WERI-Rb-1 (cell line): Measurements from ENCODE around the gene METRN.
A peak's percentile ranks its signal among the peaks of the same experiment; 100 is the strongest.

Experiments used
- DNase-seq: peaks from one replicate; pipeline ENCODE4 v3.0.0-alpha.2; 2020
- H3K27ac ChIP-seq: fragments of 250-450 bp; sonication (Bioruptor Pico); 2 replicates; pipeline ENCODE4 v1.5.1; 2020; ENCODE audit warnings: mild to moderate bottlenecking, moderate library complexity
- H3K27me3 ChIP-seq: fragments of 250-450 bp; sonication (Bioruptor Pico); 2 replicates; pipeline ENCODE4 v1.5.1; 2021; ENCODE audit warnings: mild to moderate bottlenecking, low read depth, moderate library complexity; ENCODE audit not compliant: insufficient read depth, severe bottlenecking
- H3K36me3 ChIP-seq: fragments of 250-450 bp; sonication (Bioruptor Pico); 2 replicates; pipeline ENCODE4 v1.5.1; 2020; ENCODE audit warnings: mild to moderate bottlenecking, moderate library complexity
- H3K4me3 ChIP-seq: 2 replicates; pipeline ENCODE4 v1.5.1; 2011; ENCODE audit warnings: low read depth, mild to moderate bottlenecking, control low read depth, low read length
- H3K9me3 ChIP-seq: fragments of 250-450 bp; sonication (Bioruptor Pico); 2 replicates; pipeline ENCODE4 v1.5.1; 2021; ENCODE audit warnings: mild to moderate bottlenecking, moderate library complexity; ENCODE audit not compliant: severe bottlenecking
- CTCF ChIP-seq: IDR thresholded peaks from 2 replicates; pipeline ENCODE4 v1.5.1; 2011; ENCODE audit warnings: low read depth, mild to moderate bottlenecking, control low read depth, inconsistent platforms, low read length

METRN gene

GRCh38 chr16:714558-715476 lies at the start of gene METRN:
Gene METRN, plus strand, starts transcription at chr16:715118. Its CDS starts 172 bp downstream, at chr16:715290.
- H3K27ac ChIP-seq: peak within 1 kb of the TSS; percentile 21; the same call in 1 of the 2 replicates
- peaks cover 3% of the 10 kb centered on the region for H3K27me3 ChIP-seq
- peak; percentile 91 for DNase-seq
- no peaks in the 10 kb centered on the region; the same call in 1 of the 2 replicates for H3K36me3 ChIP-seq
- TF ChIP-seq CTCF: no peak
- no peaks in the 10 kb centered on the region for H3K9me3 ChIP-seq
- H3K4me3 ChIP-seq: peak within 1 kb of the TSS; percentile 59

GRCh38 chr16:666572-666971 lies 48.3 kb upstream of the METRN start:
- Histone ChIP-seq H3K36me3 (peaks cover 59% of the 10 kb centered on the region), H3K27ac (no peak overlapping the region), H3K27me3 (no peaks in the 10 kb centered on the region), H3K9me3 (no peaks in the 10 kb centered on the region), H3K4me3 (no peak overlapping the region)
- DNase-seq: no peak
- TF ChIP-seq CTCF: no peak

GRCh38 chr16:667113-667779 lies 47.7 kb upstream of the METRN start:
- Histone ChIP-seq H3K36me3 (peaks cover 57% of the 10 kb centered on the region), H3K4me3 (no peak overlapping the region), H3K27me3 (no peaks in the 10 kb centered on the region), H3K9me3 (no peaks in the 10 kb centered on the region), H3K27ac (peak overlapping the region; percentile 88)
- TF ChIP-seq CTCF: no peak
- no peak for DNase-seq

- H3K9me3 ChIP-seq: no peaks in the 10 kb centered on the region
- peak within 1 kb of the TSS; percentile 84 for H3K4me3 ChIP-seq
- H3K27ac ChIP-seq: peak within 1 kb of the TSS; percentile 88
- DNase-seq: peak; percentile 94
- TF ChIP-seq CTCF: peak; percentile 86
- no peaks in the 10 kb centered on the region for H3K27me3 ChIP-seq
- peaks cover 57% of the 10 kb centered on the region for H3K36me3 ChIP-seq
Observed at GRCh38 chr16:667780-668518, 47.0 kb upstream of the METRN start, which contains the start of gene RHOT2. Gene RHOT2, plus strand, starts transcription at chr16:668132. Its CDS starts 68 bp downstream, at chr16:668200.

- Histone ChIP-seq H3K27me3 (no peaks in the 10 kb centered on the region), H3K27ac (peak overlapping the region; percentile 88), H3K9me3 (no peaks in the 10 kb centered on the region), H3K4me3 (peak overlapping the region; percentile 84), H3K36me3 (peaks cover 63% of the 10 kb centered on the region)
- DNase-seq: peak; percentile 74
- TF ChIP-seq CTCF: no peak
Observed at GRCh38 chr16:668519-669171, 46.3 kb upstream of the METRN start.
